Kidney epithelial cell (primary cell): ENCODE results near the gene MAPK10. TPM values are rescaled to one million over a fixed set of nuclear protein-coding genes. Genes with fewer than 3 reads are reported as not detected.

Source experiments
- DNase-seq: peaks from one replicate; pipeline ENCODE4 v3.0.0-alpha.2; 2010; ENCODE audit warnings: low read depth
- H3K27me3 ChIP-seq: 2 replicates; pipeline ENCODE4 v1.6.0; 2011; ENCODE audit warnings: low read length; ENCODE audit not compliant: control insufficient read depth, insufficient read depth
- H3K36me3 ChIP-seq: 2 replicates; pipeline ENCODE4 v1.5.1; 2011; ENCODE audit warnings: low read length; ENCODE audit not compliant: control insufficient read depth, insufficient read depth
- H3K4me3 ChIP-seq: 2 replicates; pipeline ENCODE4 v1.5.1; 2011; ENCODE audit warnings: low read depth, mild to moderate bottlenecking, control low read depth, low read length
- CTCF ChIP-seq: IDR thresholded peaks from 2 replicates; pipeline ENCODE4 v1.5.1; 2011; ENCODE audit warnings: mild to moderate bottlenecking, moderate library complexity, low read length, control low read depth, inconsistent platforms; ENCODE audit not compliant: insufficient read depth, poor library complexity, severe bottlenecking
- total RNA-seq: library from RNA; depleted of rRNA; stranded (reverse); fragments of >200 nt; gene quantifications from 2 replicates; pipeline ENCODE4 v1.2.3, GENCODE V29; 2015

MAPK10 gene
- total RNA-seq, 1 donor from 2014 or later: 2.7 TPM

DNA sequence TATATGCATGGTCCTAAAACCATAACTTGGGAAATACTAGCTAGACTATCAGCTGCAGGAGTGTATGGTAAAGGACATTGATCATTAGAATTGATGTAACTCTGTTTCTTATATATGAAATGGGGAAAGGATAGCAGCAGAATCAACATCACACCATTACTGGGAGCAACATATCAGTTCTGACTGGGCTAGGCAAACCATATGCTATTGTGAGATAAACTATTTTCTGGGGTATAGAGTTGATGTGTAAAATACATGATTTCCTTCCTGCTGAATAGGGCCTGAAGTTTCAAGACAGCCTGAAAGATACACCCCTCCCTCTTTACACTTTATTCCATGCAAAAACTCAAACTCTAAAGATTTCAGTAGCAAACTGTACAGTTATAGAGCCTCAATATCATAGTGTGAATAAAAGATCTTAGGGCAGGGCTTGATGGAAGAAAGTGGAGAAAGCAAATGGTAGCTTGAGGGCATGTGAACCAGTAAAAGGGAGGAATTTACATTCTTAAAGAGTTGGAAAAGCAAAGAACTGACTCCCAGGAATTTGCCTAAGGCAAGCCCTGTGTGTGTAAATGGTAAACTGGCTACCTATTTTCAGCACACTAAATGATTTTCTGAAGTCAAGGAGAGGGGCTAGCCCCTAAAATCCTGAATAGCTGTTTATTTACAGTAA is 404.1 kb downstream of the MAPK10 start:
- DNase-seq: no peak
- Histone ChIP-seq H3K27me3 (no peaks in the 10 kb centered on the region), H3K4me3 (no peak overlapping the region), H3K36me3 (no peaks in the 10 kb centered on the region)
- TF ChIP-seq CTCF: no peak

- Histone ChIP-seq H3K27me3 (no peaks in the 10 kb centered on the region), H3K36me3 (no peaks in the 10 kb centered on the region), H3K4me3 (no peak overlapping the region)
- DNase-seq: no peak
- no peak for TF ChIP-seq CTCF
Observed at GRCh38 chr4:85953651-85954018, 406.2 kb downstream of the MAPK10 start.

- no peak for DNase-seq
- Histone ChIP-seq H3K27me3 (no peaks in the 10 kb centered on the region), H3K36me3 (no peaks in the 10 kb centered on the region), H3K4me3 (no peak overlapping the region)
- no peak for TF ChIP-seq CTCF
Observed at GRCh38 chr4:85952972-85953650, 406.7 kb downstream of the MAPK10 start.

GRCh38 chr4:85952528-85952927 is 407.3 kb downstream of the MAPK10 start:
- H3K4me3 ChIP-seq: no peak overlapping the region
- H3K36me3 ChIP-seq: no peaks in the 10 kb centered on the region
- DNase-seq: no peak
- TF ChIP-seq CTCF: no peak
- no peaks in the 10 kb centered on the region for H3K27me3 ChIP-seq

DNA sequence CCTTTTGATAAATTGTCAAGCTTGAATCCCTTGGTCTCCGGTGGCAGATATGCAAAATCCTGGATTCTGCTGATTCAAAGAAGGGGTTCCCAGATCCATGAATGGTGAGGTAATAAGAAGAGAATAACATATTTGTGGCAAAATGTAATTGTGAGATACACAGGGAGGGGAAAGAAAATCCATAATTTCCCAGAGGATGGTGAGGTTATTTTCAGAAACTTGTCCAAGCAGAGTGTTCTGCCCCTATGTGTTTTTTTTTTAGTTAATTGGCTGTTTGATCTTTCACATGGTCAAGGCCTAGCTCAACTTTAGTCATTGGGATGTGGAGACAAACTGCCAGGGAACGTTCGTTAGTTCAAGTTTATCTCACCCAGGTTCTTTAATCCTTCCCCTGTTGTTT is 408.8 kb downstream of the MAPK10 start:
- Histone ChIP-seq H3K36me3 (no peaks in the 10 kb centered on the region), H3K27me3 (no peaks in the 10 kb centered on the region), H3K4me3 (no peak overlapping the region)
- no peak for TF ChIP-seq CTCF
- DNase-seq: no peak

GRCh38 chr4:85946821-85947220 is 413.0 kb downstream of the MAPK10 start:
- Histone ChIP-seq H3K27me3 (no peaks in the 10 kb centered on the region), H3K36me3 (no peaks in the 10 kb centered on the region), H3K4me3 (no peak overlapping the region)
- no peak for DNase-seq
- TF ChIP-seq CTCF: no peak
